NCI-H128 (cell line): ENCODE results near the gene ASIP.
"Not testable (repeated sequence)": the region's sequence is repeated elsewhere in the genome, so short reads cannot be mapped to it uniquely, and the experiment has no call there.

Experiments
- DNase-seq: peaks from one replicate; lab custom pipeline; 2025; ENCODE audit not compliant: unreplicated experiment; lab: John Stamatoyannopoulos, UW

Gene ASIP

DNA sequence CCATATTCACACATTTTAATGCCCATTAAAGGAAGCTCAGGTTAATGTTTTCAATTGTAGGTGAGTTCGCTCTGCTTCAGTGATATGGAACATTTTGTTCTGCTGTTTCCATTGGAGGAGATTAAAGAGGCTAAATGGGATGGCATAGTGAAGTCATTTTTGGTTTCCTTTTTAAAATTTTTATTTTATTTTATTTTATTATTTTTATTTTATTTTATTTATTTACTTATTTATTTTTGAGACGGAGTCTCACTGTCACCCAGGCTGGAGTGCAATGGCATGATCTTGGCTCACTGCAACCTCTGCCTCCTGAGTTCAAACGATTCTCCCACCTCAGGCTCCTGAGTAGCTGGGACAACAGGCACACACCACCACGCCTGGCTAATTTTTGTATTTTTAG is 792 bp downstream of the ASIP start:
- not testable (repeated sequence) for DNase-seq

DNA sequence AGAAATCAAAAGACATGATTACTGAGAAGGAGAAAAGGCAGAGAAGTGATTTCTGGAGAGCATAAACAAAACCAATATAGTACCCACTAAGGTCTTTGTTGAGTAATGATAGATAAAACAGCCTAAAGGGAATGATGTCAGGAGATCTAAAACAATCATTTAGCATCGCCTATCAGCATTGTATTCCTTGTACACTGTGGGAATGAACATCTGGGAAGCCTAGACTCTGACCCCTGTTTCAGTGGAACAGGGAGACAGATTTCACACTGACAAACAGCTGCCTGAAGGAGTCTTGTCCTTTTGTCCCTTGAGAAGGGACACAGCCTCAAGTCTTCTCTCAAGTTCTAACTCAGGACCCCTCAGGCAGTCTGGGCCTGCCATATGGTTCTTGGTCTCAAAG is 1.7 kb downstream of the ASIP start:
- DNase-seq = no peak

DNA sequence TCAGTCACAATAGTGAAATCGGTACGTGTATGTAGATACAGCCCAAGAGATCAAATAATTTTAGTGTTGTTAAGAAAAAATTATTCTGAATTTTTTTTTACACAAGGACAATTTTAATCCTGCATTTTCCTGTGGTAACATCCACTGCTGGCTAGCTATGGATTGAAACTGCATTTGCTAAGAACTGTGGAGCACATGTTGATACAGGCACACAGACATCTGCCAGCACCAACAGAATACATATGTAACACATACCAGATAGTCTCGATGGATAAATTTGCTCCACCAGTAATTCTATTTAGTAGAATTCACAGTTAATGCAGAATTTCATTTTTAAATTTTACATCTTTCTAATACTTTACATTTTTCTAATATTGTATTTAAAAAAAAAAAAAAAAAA is 2.2 kb downstream of the ASIP start:
- no peak for DNase-seq

DNA sequence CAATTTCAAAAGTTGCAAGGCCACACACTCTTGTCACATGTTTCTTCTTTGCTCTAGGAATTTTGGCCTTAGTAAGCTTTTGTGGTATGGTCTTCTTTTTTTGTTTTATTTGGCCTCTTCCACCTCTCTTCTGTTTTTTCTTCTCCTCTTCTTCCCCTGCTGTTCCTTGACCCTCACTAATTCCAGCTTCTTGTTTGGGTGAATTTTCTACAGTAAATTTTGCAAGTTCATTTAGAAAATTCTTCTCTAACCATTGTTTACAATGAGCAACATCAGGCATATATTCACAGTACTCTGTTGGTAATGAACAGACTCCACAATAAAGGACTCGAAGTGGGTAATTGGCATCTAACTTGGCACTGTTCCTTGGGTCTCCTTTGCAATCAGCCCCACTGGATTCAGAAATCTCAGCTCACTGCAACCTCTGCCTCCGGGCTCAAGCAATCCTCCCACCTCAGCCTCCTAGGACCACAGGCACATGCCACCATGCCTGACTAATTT is 5.0 kb downstream of the ASIP start:
- no peak for DNase-seq

DNA sequence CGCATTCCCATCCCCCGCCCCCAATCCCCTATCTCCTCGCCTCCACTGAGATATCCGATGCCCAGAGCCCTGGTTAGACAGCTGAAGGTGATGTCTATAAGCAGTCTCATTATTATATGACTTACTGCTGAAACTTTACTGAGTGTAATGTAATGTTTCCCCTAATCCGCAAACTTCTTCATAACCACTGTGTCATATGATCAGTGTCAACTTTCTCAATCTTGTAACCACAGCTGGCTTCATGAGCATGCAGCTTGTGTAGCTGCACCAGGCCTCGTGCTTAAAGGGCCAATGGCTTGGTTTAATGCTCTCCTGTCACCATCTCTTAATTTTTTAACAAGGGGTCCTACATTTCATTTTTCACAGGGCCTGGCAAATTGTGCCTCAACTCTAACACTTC is 8.1 kb downstream of the ASIP start:
- DNase-seq = no peak

DNA sequence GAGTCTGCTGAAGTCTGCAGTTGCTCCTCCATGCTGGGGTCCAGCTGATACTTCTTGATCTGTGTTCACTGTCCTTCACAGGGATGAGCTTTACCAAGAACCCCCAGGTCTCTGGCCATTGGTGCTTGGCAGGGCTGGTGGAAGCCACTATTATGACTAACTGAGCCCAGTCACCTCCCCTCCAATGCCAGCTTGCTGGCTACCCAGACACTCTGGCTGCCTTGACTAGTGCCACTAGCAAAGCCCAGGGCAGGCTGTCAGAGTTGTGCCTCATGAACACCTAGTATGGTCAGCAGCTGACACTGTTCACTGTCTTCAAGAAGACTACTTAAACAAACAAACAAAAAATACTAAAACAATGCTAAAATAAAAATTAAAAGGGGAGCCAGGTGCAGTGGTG is 8.8 kb downstream of the ASIP start:
- DNase-seq = no peak

DNA sequence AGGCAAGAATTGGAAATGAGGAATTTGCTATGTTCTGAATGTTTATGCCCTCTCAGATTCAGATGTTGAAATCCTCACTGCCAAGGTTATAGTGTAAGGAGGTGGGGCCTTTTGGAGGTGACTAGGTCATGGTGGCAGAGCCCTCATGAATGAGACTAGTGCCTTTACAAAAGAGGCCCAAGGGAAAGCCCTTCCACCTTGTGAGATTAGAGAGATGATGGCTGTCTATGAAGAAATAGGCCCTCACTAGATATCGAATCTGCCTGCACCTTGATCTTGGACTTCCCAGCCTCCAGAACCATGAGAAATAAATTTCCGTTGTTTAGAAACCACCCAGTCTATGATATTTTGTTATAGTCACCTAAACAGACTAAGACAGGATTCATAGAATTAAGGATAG is 10.4 kb downstream of the ASIP start:
- no peak for DNase-seq

DNA sequence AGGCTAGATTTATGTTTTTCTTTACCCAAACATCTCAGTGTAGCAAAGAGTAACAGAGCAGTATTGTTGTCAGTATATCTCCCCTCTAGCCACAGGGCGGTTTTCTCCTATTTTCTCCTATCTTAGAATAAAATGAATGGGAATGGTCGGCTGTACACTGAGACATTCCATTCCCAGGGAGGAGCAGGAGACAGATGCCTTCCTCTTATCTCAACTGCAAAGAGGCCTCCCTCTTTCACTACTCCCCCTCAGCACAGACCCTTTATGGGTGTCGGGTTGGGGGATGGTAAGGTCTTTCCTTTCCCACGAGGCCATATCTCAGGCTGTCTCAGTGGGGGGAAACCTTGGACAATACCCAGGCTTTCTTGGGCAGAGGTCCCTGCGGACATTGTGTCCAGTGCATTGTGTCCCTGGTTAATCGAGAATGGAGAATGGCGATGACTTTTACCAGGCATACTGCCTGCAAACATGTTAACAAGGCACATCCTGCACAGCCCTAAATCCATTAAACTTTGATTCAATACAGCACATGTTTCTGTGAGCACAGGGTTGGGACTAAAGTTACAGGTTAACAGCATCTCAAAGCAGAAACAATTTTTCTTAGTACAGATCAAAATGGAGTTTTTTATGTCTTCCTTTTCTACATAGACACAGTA is 11.3 kb downstream of the ASIP start:
- DNase-seq = not testable (repeated sequence)

DNA sequence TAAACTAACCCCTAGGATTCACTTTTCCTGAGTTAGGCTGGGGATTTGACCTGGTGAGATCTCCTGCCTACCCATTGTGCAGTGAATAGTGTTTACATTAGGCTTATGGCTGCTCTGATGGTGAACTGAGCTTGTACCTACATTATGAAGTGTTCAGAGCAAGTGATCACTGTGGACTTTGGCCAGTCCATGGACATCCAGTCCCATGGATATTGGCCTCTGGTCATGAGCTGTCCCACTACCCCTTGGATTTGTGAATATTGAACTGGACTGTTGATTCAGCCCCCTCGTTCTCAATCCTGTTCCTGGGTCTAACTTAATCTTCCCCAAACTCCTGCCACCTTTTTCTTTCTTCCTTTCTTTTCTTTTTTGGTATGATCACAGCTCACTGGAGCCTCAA is 13.8 kb downstream of the ASIP start:
- no peak for DNase-seq

DNA sequence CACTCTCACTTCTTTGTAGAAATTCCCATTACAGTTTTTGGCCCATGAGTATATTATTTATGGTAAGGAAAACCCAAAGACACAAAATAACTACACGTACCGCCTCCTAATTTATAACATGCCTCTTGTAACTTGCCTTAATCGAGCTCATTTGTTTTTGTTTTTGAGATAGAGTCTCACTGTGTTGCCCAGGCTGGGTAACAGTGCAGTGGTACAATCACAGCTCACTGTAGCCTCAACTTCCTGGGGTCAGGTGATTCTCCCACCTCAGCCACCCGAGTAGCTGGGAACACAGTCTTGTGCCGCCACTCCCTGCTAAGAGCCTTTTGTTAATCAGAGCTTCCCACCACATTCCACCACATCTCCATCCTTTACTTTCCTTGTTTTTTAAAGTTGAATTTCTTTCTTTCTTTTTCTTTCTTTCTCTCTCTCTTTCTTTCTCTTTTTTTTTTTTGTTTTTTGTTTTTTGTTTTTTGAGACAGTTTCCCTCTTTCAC is 15.5 kb downstream of the ASIP start:
- no peak for DNase-seq

DNA sequence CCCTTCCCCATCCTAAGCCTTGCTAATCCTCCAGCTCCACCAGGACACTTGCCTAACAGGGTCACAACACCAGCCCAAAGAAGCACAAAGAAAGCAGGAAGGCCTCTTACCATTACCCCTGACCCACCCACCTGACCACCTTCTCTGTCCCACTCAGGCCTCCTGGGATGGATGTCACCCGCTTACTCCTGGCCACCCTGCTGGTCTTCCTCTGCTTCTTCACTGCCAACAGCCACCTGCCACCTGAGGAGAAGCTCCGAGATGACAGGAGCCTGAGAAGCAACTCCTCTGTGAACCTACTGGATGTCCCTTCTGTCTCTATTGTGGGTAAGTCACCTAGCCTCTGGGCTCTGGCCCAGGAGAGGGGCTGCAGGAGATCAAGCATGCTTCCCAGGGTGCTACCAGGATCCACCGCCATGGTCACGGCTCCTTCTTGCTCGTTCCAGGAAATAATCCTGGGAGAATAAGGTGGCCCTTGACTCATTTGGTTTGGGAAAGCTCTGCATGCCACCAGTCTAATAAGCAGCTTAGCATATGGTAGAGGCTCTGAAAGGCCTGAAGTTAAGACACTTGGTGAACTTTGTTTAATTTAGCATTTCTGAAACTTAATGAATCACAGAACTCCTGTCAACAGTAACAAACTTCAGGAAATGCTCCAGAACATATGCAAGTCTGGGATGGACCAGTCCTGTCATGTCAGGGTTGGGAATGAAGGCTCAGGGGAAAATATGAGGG is 19.2 kb downstream of the ASIP start:
- no peak for DNase-seq

DNA sequence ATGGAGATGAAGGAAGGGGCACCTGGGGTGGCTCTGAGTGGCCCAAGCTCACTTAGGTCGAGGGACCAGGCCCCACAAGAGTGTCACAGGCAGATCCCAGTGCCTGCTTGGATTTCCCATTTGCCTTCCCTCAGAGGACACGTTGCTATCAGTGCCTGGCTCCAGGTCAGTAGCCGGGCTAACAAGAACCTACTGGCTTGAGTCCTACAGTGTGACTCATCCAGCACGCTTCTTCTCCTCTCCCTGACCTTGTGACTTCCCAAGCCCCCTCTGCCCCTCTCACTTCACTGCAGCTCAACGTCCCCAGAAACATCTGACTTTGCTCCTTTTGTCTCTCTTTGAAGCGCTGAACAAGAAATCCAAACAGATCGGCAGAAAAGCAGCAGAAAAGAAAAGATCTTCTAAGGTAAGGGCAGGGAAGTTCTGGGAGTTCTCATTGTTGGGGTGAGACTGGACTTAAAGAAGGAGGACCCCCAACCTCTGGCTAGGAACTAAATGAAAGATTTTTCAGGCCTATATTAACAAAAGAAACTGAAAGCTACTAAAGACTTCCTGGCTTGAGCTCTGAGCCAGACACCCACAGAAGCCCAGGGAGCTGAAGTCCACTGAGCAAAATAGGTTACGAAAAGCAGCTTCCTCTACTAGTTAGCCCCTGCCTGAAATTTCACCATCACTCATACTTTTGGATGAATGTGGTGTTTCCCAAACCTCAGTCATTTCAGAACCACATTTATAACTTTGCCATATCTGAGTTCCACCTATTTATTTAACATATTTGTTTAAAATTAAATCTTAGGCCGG is 21.5 kb downstream of the ASIP start:
- DNase-seq = no peak

DNA sequence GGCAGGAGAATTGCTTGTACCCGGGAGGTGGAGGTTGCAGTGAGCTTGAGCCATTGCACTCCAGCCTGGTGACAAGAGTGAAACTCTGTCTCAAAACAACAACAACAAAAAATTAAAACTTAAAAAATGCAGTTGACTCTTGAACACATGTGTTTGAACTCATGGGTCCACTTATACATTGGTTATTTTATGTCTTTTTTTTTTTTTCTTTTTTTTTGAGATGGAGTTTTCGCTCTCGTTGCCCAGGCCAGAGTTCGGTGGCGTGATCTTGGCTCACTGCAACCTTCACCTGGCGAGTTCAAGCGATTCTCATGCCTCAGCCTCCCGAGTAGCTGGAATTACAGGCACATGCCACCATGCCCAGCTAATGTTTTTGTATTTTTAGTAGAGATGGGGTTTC is 22.2 kb downstream of the ASIP start:
- DNase-seq = not testable (repeated sequence)

DNA sequence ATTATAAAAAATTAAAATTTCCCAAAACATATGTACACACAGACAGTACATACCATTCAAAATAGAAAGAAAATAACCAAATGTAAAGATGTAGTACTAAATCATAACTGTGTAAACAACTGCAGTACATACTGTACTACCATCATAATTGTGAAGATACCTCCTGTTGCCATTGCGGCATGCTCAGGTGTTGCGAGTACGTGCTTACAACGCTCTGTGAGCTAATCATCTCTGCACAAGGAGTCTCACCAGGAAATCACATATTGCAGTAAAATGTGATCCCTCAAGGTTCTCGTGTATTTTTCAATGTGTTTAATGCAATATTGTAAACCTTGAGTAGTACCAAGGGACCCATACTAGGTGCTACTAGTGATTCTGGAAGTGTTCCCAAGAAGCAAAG is 22.9 kb downstream of the ASIP start:
- DNase-seq = no peak

DNA sequence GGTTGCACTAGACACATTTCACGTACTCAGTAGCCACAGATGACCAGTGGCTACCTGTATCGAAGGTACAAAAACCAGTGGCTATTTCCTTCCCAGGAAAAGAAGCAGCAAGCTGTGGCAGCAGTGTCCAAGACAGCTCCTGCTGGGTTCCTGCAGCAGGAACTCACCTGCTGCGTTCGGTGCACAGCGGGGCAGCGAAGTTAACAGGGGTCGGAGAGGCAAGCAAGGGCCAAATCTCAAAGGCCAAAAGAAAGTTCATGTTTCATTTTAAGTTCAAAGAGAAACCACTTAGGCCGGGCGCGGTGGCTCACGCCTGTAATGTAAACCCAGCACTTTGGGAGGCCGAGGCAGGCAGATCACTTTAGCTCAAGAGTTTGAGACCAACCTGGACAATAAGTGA is 26.9 kb downstream of the ASIP start:
- no peak for DNase-seq

DNA sequence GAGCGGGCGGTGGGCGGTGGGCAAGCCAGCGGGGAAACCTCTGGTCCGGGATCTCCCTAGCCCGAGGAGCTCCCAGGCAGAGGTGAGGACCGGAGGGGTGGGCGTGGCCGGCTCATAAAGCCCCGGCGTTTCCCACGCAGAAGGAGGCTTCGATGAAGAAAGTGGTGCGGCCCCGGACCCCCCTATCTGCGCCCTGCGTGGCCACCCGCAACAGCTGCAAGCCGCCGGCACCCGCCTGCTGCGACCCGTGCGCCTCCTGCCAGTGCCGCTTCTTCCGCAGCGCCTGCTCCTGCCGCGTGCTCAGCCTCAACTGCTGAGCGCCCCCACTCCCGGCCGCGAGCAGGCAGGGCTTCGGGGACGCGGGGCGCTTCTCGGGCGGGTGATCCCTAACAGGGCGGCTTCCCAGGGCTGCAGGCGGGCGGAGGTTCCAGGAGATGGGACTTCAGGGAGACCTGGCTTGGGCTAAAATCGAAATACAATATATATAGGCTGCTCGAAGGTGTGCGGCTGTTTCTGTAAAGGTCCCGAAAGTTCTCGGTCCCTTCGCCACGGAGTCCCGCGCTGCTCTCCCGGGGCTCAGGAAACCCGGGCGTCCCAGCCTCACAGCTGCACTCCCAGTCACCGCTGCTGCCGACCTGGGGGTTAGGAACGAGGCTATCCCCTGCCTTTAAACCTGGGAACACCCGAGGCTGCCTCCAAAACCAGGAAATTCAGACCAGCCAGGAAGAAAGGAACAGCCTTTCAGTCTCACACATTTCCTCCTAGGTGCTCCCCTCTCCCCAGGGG is 27.8 kb downstream of the ASIP start:
- no peak for DNase-seq

DNA sequence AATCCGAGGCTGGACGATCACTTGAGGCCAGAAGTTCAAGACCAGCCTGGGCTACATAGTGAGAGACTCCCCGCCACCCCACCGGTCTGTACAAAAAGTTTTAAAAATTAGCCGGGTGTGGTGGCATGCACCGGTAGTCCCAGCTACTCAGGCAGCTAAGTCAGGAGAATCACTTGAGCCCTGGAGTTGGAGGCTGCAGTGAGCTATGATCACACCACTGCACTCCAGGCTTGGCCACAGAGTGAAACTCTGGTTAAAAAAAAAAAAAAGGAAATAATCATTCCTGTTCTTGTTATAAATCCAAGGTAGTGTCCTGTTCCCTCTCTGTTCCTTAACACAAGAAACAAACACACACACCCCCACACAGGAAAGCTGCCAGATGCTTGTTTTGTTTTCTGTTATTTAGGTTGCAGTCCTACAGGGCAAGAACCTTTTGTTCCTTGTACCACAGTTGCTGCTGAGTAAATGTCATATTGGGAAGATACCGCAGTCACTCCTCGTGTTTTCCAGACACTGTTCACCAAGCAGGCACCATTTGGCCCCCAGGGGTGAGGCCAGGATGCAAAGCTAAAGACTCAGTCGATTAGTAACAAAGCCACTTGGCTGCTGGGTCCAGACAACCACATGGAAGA is 28.9 kb downstream of the ASIP start:
- DNase-seq = no peak

DNA sequence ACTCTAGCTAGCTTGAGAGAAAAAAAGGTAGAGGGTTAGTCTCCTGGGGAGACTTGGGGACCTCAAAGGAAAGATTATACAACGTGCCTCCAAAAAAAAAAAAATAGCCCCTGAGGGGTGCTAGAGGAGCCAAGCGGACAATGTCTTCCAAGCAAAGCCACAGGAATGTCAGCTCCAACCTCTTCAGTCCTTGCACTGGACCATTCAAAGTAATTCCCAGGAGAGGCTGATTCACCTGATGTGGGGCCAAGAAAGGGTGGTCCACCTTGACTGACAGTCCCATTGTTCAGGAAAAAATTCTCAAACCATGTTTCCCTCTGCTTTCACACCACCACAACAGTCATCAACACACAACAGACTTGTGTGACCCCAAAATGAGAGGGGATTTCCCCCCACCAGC is 30.7 kb downstream of the ASIP start:
- DNase-seq = no peak

DNA sequence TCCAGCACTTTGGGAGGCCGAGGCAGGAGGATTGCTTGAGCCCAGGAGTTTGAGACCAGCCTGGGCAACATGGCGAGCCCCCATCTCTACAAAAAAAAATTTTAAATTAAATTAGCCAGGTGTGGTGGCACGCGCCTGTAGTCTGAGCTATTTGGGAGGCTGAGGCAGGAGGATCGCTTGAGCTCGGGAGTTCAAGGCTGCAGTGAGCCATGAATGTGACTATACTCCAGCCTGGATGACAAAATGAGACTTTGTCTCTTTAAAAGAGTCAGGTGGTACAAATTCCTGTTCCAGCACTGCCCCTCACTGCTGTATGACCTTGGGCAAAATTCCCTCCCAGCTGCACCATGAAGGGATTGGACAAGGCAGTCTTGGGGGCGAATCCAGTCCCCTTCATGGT is 33.5 kb downstream of the ASIP start:
- no peak for DNase-seq

DNA sequence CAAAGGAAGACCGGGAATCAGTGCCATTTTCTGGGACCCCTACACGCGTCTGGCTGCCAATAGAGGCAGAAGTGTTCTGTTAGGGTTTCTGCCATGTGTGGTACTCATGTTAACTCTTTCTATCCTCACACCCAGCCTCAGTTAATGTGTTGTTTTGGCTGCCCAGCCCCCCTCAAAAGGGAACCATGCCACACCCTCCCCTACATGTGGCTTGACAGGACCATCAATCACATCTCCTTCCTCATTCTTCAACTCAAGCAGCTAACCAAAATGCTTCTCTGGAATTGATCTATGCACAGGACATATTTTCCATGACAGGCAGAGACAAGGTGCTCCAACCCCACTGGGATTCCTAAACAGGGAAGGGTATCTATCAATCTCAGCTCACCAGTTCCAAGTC is 40.0 kb downstream of the ASIP start:
- DNase-seq = no peak

DNA sequence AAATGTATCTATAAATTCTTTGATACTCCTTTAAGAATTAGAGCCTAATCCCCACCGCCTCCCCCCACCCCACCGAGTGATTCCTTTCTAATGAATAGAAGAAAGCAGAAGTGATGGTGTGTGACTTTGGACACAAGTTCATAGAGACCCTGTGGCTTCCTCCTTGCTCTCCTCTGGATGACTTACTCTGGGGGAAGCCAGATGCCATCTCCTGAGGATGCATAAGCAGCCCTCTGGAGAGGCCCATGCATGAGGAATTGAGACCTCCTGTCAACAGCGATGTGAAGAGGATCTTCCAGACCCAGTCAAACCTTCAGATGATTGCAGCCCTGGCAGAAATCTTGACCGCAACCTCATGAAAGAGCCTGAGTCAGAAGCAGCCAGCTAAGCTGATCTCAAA is 40.8 kb downstream of the ASIP start:
- DNase-seq = no peak
